ENCODE results near the gene TNFSF4.
A peak's percentile ranks its signal among the peaks of the same experiment; 100 is the strongest.
"Not testable (repeated sequence)": the region's sequence is repeated elsewhere in the genome, so short reads cannot be mapped to it uniquely, and the experiment has no call there.

TNFSF4 gene

DNA sequence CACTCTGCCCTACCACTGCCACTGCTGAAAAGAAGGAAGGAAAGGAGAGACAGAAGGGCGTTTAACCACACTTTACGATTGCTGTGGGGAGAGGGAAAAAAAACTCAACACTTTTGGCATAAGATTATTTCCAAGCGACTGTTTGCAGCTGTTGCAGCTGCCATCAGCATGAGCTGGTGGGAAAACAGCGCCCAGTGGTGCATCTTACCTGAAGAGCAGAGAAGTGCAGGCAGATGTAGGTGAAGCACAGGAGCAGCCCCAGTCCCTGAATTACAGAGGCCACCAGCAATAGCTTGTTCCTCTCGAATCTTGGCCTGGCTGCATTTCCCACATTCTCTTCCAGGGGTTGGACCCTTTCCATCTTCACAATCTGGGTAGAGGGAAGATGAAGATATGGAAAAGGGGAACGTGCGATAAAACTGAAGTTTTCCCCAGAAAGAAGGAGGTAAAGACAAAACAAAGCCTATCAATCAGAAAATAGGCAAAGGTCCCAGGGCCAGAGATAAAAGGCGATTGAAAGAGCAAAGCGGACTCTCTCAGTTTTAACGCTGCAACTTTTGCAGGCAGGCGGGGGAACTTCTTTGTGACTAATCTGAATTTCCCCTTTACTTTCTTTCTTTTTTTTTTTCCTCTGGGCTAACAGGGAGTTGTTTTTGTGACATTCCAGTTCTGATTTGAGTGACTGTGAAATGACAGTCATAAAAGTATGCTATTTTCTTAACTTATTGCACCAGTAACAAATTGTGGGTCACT is at the start of gene TNFSF4:
Gene TNFSF4, minus strand, starts transcription at position 516 of the 753 bp plus-strand sequence. Its CDS starts 155 bp downstream, at position 361.
- peak in 1 of 2 experiments; percentile 20 for DNase-seq

DNA sequence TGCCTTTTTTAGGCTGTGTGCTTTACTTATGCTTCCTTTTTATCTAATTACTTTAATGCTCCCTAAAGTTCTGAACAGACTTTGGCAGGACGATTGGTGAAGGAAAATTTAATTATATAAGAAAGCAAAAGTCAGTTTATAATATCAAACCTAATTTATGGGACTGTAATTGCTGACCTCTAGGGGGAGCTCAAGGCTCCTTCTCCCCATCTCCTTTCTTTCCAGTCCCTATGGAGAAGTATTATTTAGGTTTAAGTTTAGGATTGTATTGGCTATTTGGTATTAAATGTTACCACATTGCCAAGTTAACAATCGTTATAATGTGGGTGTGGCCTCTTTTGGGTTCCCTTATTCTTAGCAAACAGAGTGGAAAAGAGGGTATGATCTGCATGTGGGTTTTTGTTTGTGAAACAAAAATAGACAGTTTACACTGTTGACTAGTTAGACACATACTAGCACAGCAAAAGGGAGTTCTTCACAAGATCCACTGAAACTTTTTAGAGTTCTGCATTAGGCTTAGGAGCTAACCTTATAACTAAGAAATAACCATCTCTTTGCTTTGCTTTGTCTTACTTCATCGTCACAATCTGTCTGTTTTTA is 48.2 kb upstream of the TNFSF4 start:
- no peak for DNase-seq

GRCh38 chr1:173253046-173253445 is 45.9 kb upstream of the TNFSF4 start:
- no peak for DNase-seq

GRCh38 chr1:173249349-173249748 is 42.2 kb upstream of the TNFSF4 start:
- DNase-seq = no peak

GRCh38 chr1:173248247-173248940 is 41.3 kb upstream of the TNFSF4 start:
- DNase-seq = no peak

GRCh38 chr1:173245892-173246291 is 38.8 kb upstream of the TNFSF4 start:
- DNase-seq = no peak

DNA sequence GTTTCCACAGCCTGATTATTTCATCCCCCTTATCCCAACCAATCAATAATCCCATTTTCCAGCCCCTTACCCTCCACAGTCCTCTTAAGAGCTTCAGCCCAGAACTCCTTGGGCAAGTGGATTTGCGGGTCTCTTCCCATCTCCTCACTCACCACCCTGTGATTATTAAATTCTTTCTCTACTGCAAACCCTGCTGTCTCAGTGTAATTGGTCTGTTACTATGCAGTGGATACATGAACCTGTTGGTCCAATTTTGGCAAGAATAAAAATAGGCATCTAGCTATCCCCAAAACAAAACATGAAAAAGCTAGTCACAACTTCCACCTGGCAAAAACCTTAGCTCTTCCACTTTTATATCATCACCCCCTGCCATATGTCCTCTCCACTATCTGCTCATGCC is 36.2 kb upstream of the TNFSF4 start:
- DNase-seq = no peak

GRCh38 chr1:173241528-173242347 is 34.6 kb upstream of the TNFSF4 start:
- DNase-seq = no peak

- no peak for DNase-seq
Observed at GRCh38 chr1:173240609-173241008, 33.5 kb upstream of the TNFSF4 start.

GRCh38 chr1:173239058-173239457 is 31.9 kb upstream of the TNFSF4 start:
- DNase-seq = no peak

DNA sequence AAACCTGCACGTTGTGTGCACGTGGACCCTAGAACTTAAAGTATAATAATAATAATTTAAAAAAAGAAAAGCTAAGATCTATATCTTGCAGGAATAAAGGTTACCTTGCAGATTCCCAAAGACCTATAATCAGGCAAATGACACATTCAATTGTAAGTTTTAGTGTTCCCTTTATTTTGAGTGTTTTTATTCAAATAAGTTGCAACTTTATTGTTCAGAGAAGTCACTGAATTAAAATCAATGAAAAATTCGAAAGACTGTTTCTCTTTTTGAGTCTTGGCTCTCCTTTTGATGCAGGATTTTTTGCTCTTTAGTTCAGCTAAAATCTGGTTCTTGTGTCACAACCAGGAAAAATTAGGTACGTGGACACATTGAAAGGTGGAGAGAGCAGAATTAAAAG is 27.8 kb upstream of the TNFSF4 start:
- DNase-seq = no peak

DNA sequence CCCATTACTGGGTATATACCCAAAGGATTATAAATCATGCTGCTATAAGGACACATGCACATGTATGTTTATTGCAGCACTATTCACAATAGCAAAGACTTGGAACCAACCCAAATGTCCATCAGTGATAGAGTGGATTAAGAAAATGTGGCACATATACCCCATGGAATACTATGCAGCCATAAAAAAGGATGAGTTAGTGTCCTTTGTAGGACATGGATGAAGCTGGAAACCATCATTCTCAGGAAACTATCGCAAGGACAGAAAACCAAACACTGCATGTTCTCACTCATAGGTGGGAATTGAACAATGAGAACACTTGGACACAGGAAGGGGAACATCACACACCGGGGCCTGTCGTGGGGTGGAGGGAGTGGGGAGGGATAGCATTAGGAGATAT is 27.3 kb upstream of the TNFSF4 start:
- not testable (repeated sequence) for DNase-seq

GRCh38 chr1:173229031-173229430 is 21.9 kb upstream of the TNFSF4 start:
- DNase-seq = not testable (repeated sequence)

DNA sequence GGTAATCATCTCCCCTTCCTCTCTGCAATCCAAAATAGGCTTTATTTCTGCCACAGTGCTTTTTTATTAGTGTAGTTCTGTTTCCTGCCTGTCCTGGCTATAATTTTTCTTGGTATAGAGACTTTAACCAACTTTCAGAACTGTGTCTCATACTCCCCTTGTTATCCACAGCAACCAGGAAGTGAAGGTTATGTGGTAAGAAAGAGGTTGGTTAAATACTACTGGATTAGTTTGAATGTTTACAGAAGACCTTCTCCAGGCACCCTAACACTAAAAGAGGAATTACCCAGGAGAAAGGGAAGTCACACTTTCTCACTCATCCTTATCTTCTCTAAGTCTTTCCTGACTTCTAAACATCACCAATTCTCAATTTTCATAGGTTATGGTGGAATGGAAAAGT is 17.8 kb upstream of the TNFSF4 start:
- DNase-seq = no peak

DNA sequence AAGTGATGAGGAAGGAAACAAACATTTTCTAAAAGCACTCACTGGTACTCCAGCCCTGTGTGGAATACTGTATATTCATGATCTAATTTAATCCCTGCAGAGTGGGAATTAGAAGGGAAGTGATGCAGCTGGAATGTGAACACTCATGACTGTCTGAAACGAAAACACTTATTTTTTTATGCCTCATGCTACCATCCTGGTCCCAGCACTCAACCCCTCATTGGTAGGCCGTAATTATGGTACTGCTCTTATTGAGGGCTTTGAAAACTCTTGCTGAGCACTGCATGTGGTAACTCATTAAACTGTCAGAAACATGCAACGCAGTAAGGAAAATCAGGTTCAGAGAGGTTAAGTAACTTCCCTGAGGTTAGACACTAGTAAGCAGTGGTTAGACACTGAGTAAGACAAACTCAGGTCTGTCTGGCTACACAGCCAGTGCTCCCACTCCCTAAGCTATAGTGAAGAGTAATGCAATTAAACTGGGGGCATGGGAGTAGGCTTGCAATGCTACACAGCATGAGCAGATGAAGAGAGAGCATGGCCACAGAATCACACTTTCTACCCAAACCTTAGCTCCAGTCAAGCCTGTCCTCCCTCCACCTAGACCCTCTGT is 17.3 kb upstream of the TNFSF4 start:
- no peak for DNase-seq

GRCh38 chr1:173223031-173223380 is 15.9 kb upstream of the TNFSF4 start:
- no peak for DNase-seq

DNA sequence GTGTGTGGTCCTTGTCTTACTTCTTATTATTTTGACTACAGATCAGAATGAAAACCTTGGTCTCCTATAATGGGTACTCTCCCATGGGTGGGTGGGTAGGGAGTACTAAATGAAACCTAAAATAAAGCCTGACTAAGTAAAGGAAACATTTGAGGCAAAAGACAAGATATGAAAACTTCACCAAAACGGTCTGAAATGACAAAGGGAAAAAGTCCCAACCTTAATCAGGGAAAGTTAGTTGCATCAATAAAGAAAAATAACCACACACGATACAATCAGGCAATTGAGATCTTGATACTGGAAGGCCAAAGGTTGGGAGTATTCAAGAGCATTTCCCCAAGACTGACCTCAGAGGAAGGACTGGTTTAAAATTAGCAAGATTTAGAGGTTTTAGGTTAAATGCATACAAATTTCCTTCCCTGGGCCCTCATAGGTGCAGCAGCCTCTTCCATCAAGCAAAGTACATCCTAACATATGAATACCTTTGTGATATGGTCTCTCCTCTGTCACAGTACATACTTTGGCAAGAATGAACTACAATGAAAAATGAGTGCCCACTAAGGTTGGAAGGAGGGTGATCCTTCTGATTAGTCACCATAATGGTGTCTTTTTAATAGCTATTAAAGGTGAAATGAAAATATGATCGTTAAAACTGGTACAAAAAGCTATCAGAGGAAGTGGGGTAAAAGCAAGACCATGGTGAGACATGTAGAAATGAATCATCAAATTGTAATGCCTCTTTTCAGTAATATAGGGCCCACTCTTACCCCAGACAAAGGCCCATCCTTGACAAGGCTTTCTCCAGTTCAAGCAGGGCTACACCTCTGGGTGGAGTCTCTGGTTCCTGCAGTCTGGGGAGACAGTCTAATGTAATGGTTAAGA is 15.3 kb upstream of the TNFSF4 start:
- DNase-seq = no peak

GRCh38 chr1:173220157-173220556 is 13.0 kb upstream of the TNFSF4 start:
- DNase-seq = no peak

GRCh38 chr1:173213665-173214064 is 6.5 kb upstream of the TNFSF4 start:
- no peak for DNase-seq

DNA sequence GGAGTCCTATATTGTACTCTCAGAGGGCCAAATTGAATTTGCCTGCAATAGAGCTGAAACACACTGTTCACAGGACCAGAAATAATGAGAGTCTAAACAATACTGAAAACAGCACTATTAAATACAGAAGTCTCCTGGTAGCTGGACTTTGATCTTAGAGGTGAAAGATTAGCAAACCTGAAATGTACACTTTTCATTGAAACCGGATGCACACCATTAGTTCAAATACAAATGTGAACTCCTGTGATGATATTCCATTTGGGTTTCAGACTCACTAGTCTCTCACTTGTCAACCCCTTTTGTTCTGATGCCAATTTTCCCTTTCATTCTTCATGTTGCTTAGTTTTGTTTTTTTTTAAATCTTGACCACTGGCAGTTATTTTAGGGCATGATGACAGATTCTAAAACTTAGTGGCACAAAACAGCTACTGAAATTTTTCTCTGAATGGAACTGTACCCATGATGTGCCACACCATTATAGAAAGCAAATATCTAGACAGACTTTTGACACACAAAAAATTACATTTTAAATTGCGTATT is 5.9 kb upstream of the TNFSF4 start:
- no peak for DNase-seq

DNA sequence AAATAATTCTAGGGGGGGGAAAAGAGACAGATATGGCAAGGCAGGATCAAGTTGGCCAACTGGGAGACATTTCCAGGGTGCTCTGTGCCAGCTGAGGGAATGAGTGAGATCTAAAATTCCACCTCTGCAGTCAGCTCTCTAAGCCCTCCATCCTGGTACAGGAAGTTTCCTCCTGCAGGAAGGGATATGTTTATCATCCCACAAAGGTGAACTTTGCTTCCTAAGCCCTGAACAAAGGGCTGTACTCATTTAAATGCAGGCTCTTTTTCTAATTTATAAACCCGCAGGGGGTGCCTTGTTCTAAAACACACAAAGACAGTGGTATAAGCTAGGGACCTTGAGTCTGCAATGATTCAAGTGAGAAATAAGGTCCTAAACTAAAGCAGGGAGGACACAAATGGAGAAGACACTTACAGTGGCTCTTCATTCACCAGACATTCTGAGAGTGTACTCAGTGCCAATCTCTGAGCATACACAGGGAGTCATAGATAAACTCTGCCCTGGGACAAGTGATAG is 3.6 kb upstream of the TNFSF4 start:
- no peak for DNase-seq

All from stimulated activated CD4-positive, alpha-beta T cell treated with anti-CD3 and anti-CD28 coated beads, Interleukin-4, amount 100 ng/mL, for 4 hours (primary cell).